NCI-H1417 (cell line): Measurements from ENCODE around the gene CHMP1B.
"Not testable (repeated sequence)": the region's sequence is repeated elsewhere in the genome, so short reads cannot be mapped to it uniquely, and the experiment has no call there.

Source experiments
- DNase-seq, 3 experiments: peaks; one replicate each; lab custom pipeline; 2025; lab: John Stamatoyannopoulos, UW

The CHMP1B gene

DNA sequence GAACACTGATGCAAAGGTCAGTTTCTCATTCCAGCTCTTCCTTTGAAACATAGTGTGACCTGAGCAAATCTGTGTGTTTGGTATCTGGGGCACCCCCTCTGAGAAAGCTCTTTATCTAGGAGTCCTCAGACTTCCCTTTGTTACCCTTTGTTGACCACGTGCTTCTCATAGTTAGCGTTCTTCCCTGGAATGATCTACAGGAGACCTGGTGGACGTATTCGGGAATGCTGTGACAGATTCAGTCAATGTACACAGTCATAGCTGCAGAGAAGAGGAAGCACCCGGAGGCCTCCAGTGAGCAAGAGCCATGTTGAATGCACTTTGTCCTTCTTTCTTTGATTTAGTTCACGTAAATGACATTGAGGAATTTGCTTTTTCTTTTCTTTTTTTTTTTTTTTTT lies 10.7 kb upstream of the CHMP1B start:
- DNase-seq: no peak

DNA sequence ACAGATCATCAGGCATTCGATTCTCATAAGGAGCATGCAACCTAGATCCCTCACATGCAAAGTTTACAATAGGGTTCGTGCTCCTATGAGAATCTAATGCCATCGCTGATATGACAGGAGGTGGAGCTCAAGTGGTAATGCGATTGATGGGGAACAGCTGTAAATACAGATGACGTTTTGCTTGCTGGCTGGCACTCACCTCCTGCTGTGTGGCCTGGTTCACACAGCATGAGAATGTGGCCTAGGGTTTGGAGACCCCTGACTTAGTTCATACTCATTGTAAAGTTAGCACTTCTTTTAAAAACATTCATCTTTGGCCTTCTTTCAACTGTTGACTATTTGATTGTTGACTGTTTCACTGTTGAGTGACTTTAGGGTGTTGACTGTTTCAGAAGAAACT lies 8.7 kb upstream of the CHMP1B start:
- peak in 1 of 3 experiments; percentile 15 for DNase-seq

DNA sequence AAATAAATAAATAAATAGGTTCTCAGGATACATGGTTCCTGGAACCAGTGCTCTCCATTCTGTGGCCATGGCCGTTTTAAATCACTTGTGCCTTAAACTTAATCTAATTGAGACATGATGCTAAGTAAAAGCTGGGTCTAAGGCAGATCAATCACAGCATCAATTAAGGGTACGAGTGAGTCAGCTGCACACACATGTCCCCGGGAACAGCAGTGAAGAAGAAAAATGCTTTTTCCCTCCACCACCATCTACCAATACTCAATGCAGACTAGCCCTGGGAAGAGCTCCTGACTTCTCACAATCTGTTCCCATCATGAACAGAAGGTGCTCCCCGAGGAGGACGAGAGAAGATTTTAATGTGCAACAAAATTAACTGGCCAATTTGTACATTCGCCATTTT lies 6.8 kb upstream of the CHMP1B start:
- DNase-seq: no peak

DNA sequence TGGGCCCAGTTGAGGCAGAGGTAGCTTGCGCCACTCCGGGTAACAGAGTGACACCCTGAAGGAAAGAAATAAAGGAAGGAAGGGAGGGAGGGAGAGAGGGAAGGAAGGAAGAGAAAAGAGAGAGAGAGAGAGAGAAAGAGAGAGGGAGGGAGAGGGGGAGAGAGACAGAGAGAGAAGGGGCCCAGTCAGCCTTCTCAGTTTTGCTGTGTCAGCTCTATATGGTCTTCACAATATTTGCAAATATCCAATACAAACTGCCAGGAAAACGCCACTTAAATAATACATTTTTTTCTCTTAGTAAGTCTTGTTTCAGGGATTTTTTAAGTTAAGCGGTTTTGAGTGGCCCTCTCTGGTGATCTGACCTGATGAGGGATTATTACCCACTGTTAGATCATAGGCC lies 5.6 kb upstream of the CHMP1B start:
- DNase-seq: no peak

DNA sequence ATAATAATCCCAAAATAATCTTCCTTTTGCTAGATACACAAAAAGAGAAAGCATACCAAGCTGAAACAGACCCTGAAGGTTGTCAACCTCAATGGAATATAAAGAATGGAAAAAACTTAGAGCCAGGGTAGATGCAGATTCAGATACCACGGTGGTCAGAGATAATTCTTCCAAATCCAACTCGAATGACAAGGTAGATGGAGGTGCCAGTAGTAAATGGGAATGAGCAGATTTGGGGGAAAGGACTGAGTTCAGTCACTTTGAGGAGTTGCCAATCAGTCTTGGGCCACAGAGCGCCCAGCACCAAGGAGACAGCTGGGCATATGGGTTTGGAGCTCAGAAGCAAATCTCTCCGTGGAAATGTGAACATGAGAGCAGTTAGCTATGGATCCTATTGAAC lies 3.4 kb upstream of the CHMP1B start:
- no peak for DNase-seq

DNA sequence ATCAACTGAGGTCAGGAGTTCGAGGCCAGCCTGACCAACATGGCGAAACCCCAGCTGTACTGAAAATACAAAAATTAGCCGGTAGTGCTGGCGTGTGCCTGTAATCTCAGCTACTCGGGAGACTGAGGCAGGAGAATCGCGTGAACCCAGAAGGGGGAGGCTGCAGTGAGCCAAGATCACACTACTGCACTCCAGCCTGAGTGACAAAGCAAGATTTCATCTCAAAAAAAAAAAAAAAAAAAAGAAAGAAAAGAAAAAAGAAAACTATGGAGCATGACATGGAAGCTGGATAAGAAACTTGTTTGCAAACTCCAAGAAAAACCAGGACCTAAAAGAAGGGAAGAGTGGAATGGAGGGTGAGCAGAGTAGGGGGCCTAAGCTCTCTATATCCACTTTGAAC lies 1.9 kb upstream of the CHMP1B start:
- DNase-seq: no peak

DNA sequence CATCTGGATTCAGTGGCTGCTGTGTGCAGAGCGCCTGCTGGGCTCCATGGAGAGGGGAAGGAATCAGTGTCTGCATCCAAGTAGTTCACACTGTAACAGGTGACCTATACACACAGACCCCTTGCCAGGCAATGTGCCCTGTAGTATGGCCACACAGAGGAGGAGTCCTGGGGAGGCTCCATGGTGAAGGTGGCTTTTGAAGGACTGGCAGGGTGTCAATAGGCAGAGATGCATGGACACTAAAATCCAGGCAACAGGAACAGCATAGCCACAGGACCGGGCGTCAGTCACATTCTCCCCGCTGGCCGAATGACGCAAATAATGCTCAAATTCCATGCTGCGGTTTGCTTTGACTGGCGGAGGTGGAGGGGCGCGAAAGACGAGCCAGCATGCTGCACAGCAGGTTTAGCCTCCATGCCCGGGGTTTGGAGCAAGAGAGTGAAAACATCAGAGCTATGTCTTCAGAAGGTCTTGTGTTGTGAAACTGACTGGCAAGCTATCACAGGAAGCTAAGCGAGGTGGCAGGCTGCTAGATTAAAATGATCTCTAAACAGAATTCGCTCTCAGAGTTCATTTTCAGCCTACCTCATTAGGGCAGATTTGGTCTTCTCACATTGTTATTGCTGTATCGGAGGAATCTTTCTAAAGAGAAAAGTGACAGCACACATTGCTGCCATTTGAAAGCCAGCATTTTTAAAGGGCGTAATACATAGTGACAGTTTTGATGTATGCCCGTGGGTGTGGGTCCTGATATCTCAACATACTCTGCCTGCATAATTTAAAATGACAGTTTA lies 1.2 kb upstream of the CHMP1B start:
- DNase-seq: peak; percentile 38 to 84 (median 59)

DNA sequence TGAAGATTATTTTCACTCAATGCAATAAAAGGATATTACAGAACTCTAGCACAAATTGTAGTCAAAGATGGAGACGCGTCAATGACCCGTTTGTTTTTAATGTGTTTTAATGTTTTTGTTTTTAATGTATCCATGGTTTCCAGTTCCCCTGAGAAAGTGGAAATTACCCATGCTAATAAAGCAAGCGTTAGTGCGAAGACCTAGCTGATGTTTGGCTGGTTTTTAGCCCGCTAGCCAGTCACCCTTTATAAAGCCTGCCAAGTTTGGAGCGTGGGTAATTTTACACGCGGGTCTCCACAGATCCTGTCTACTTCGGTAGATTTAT lies 430 bp upstream of the CHMP1B start:
- DNase-seq: peak in 1 of 3 experiments; percentile 87

DNA sequence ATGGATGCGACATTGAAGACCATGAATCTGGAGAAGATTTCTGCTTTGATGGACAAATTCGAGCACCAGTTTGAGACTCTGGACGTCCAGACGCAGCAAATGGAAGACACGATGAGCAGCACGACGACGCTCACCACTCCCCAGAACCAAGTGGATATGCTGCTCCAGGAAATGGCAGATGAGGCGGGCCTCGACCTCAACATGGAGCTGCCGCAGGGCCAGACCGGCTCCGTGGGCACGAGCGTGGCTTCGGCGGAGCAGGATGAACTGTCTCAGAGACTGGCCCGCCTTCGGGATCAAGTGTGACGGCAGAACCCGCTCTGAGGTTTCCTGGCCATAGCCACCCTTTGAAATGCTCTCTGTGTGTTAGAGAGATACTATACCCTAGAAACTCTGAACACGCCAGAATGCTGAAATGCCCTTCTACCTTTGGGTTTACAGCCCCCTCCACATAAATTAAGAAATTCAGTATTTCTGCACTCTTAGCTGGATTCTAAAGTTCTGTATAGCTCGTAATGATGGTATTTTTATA lies 659 bp downstream of the CHMP1B start:
- DNase-seq: peak in 1 of 3 experiments; percentile 64

DNA sequence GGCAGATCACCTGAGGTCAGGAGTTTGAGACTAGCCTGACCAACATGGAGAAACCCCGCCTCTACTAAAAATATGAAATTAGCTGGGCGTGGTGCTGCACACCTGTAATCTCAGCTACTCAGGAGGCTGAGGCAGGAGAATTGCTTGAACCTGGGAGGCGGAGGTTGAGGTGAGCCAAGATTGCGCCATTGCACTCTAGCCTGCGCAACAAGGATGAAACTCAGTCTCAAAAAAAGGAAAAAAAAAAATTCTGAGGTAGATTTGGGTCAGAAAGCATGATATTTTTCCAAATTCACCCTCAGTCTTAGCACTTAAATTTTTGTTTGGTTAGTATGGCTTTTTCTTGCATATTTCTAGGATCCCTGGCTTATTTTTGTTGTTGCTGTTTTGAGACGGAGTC lies 3.3 kb downstream of the CHMP1B start:
- DNase-seq: not testable (repeated sequence)

DNA sequence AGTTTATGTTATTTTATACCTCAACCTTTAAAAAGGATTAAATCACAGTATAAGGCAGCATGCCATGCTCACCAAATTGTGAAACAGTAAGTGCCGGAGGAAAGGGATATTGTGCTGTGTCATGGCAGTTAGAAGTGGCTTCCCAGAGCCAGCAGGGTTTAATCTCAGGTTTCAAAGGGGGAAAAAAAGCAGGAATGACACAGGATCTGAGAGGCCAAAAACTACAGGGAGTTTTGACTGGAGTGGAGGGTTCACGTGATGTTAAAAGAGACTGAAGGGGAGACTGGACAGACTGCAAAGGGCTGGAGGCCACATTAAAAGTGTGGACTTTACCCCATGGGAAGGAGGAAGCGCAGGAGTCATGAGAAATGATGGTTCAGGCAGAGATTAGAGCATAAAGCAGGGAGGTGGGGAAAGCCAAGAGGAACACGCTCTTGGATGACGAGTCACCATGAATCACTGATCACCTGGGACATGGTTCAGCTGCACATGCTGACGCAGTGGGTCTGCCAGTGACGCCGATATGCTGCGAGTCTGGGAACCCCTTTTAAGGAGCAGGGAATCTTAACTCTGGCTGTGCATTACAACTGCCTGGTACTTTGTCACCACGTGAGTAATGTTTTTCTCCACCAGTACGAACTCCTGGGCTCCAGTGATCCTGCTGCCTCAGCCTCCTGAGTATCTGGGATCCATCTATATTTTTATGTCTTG lies 6.1 kb downstream of the CHMP1B start:
- DNase-seq: peak in 2 of 3 experiments; percentile 31 to 41

DNA sequence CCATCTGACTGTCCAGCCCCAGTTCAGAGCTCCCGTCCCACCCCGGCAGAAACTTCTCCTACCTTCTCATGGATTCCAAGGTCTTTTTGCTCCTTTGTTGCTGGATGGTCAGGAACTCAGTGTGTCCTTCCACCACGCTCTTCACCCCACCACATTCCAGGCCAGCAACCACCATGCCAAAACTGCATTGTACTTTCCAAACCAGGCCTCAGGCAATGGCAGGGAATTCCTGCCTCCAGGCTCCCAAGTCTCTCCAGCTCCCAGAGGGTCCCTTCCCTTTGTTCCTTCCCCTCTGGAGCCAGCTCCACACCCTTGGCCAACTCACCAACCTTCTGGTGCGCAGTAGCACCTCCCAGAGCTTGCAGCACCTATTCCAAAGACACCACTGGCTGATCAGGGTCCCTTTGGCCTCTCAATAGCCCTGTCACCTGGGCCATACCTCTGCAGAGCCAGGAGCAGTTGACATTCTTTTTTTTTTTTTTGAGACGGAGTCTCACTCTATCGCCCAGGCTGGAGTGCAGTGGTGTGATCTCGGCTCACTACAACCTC lies 8.1 kb downstream of the CHMP1B start:
- no peak for DNase-seq

DNA sequence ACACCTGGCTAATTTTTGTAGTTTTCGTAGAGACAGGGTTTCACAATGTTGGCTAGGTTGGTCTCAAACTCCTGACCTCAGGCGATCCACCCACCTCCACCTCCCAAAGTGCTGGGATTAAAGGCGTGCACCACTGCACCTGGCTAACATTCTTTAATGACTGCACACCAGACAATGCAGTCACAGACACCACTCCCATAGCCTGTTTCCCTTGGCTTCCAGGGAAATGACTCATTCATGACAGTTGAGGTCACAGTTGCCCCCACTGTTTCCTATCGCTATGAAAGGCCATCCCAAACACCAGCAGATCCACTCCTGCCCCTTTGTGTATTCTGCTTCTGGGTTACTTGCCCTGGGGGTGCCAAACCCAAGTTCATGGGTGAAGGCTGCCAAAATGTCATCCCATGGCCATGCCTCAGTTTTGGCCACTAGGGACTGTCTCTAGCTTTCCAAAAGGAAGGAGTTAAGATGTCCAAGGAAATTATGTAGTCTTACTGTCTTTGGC lies 8.7 kb downstream of the CHMP1B start:
- DNase-seq: no peak

DNA sequence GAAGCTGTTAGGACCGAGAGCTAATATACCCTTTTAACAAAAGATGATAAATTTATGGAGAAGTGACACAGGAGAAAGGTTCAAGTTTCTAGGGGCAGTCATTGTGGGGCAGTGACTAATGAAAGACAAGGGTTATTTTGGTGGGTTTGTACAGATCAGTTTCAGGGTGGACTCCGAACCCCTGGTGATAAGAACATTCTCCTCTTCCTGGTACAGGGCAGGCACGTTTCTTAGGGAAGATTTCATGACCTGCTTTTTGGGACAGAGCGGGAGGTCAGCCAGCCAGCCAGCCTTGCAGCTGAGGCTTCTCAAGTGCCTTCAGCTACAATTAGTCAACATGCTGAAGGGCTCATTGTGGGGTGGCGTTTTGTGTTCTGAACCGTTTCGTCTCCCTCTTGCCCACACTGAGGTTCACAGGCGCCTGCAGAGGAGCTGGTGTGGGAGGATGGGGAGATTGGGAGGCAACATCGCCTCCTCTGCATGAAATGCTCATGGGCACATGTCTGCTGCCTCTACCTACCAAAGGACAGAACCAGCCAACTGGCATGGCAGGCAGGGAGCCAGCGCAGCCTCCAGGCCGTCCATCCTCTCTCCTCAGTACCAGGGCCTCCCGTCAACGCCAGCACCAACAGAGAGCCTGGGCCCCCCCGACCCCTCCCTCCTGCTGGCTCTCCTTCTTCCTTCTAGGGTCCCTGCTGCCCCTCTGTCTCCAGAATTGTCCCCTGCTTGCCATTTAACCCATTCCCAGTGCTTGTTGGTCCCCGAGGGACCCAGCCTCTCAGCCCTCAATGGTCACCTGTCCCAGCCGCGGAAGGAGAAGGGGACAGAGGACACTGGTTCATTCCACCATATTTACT lies 9.6 kb downstream of the CHMP1B start:
- DNase-seq: no peak

DNA sequence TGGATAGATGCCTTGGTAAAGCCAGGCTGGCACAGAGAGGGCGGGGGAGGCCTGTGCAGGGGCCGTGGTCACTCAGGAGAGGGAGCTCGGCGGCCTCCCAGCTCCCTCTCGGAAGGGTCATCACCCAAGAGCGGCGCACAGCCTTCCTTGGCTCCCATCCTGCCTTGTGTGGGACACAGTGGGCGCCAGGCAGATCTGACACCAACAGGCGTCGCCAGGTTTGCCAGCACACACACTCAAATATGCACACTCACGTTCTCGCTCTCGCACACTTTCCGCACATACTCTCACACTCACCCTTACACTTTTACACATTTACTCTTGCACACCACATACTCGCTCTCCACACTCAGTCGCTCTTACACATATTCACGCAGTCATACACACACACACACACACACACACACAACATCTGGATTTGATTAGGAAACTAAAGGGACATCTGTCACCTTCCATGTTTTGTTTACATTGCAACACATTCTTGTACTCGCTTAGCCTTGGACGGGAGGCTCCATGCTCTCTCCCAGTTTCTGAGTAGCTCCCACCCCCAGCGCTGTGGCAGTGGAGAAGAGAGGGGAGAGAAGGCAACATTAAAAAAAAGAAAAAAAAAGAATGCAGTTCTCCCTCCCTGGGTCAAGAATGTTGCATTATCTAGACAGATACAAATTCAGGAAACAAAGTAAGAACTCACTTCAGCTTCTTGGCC lies 10.5 kb downstream of the CHMP1B start:
- DNase-seq: no peak

DNA sequence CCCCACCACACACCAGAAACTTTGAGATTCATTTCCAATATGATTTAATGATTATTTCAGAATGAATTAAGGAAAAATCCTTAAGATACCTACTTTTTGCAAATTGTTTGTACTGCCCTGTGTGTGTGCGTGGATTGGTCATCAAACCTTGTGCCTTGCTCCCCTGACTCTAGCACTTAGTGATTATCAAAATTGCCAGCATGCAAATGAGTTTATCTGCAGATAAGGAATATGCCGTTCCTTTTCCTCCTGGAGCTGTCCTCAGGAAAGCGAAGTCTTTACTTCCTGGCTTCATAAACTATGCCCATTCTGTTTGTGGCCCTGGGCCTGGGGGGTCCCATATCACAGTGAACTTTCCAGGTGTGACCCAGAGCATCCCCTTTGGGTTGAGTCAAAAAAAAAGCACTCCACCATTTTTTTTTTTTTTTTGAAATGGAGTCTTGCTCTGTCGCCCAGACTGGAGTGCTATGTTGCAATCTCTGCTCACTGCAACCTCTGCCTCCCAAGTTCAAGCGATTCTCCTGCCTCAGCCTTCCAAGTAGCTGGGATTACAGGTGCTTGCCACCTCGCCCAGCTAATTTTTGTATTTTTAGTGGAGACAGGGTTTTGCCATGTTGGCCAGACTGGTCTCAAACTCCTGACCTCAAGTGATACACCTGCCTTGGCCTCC lies 11.4 kb downstream of the CHMP1B start:
- DNase-seq: no peak

DNA sequence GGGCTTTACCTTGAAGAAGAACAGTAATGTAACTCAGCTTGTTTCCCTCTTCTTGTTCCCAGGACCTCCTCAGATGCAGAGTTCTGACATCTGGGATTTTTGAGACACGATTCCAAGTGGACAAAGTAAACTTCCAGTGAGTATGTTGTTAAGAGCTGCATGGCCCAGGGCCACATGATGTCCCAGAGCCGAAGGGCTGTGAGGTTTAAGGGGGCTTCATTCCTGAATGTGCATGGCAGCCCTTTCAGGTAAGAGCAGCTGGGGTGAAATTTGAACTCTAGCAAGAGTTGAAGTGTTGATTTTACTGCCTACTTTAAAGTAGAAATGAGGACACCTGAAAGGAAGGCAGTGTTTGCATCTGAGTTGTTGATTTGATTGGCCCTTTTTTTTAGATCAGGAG lies 13.3 kb downstream of the CHMP1B start:
- no peak for DNase-seq

DNA sequence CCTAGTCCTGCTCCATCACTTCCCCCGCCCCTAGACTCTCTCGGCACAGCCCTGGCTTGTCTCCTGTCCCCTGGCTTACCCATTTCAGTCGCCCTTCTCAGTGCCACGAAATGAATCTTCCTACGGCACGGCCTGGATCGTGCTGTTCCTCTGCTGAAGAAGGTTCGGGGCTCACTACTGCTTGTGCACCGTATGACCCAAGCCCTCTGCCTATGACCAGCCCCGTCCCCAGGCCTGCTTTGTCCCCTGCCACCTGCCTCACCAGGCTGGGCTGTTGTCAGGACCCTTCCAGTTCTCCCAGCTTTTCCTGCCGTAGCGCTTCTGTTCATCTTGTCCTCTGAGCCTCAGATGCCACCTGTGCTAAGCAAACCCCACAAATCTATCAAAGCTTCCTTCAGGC lies 13.9 kb downstream of the CHMP1B start:
- DNase-seq: no peak

DNA sequence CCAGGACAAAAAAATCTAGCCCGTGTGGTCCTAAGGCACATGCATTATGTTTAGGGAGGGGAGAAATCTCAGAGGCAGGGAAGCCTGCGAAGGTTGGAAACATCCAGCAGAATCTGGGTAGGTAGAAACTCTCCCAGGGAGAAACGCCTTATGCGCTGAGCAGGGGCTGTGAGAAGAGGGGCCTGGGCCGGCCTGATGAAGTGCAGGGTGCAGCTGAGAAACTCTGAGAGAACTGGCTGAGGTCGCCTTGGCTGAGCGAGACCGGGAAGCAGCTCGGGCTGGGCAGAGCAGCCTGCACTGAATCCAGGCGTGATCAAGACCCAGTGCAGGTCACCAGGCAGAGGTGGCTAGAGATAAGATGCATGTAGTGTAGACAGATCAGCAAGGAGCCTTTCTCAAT lies 15.1 kb downstream of the CHMP1B start:
- no peak for DNase-seq

DNA sequence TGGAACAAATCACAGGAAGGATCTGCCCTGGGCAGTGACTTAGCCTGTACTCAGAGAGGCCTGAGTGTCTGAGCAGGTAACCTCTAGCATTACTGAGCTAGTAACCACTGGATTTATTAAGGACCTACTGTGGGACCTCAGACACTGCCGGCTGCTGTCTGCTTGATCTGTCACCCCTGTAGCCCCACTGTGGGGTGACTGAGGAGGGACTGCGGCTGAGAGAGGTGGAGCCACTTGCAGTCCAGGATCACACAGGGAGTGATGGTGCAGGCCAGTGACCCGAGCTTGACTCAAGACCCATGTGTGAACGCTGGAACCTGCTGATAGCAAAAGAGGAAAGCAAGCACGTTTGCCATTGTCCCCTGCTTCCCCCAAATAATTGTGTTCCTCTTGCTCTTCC lies 15.6 kb downstream of the CHMP1B start:
- no peak for DNase-seq

DNA sequence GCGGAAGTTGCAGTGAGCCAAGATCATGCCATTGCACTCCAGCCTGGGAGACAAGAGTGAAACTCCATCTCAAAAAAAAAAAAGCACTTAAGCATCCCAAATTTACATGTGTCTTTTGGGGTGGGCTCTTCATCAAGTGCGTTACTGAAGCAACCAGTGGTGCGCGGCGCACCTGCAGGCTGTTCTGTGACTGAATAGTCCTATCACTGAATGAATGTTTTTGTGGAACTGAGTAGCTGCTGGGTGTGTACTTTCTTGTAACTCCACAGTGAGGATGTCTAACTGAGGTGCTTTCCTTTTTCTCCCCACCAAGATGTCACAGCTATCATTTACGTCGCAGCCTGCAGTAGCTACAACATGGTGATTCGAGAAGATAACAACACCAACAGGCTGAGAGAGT lies 17.0 kb downstream of the CHMP1B start:
- DNase-seq: no peak
